ENCODE data around the gene PRPSAP2. TPM values are rescaled to one million over a fixed set of nuclear protein-coding genes. Genes with fewer than 3 reads are reported as not detected.
A peak's percentile ranks its signal among the peaks of the same experiment; 100 is the strongest.

The PRPSAP2 gene
- polyA plus RNA-seq, 1 donor = 49.5 TPM

GRCh38 chr17:18933102-18934058, 75.4 kb downstream of the PRPSAP2 start:
- no CpG with 5 or more reads among the region's 14 CpGs for WGBS (ENCODE audit: insufficient coverage, low lambda C conversion rate)

GRCh38 chr17:18937981-18938691, 80.2 kb downstream of the PRPSAP2 start:
- WGBS (ENCODE audit: insufficient coverage, low lambda C conversion rate) = 80% methylated on average over 1 of the region's 8 CpGs
- Histone ChIP-seq H3K4me1 (ENCODE audit: control insufficient read depth, insufficient read depth, low read length) (no peaks in the 10 kb centered on the region), H3K27ac (ENCODE audit: low read length) (no peak overlapping the region), H3K4me3 (ENCODE audit: low read length) (no peak overlapping the region), H3K36me3 (ENCODE audit: control insufficient read depth, insufficient read depth, low read length) (no peaks in the 10 kb centered on the region), H3K27me3 (ENCODE audit: control insufficient read depth, insufficient read depth, low read length) (no peaks in the 10 kb centered on the region), H3K9me3 (ENCODE audit: control insufficient read depth, low read depth, low read length) (no peaks in the 10 kb centered on the region)
- peak in 1 of 2 donors; percentile 37 for DNase-seq

More at GRCh38 chr17:18933102-18934058, 75.4 kb downstream of the PRPSAP2 start:
- Histone ChIP-seq H3K27me3 (ENCODE audit: control insufficient read depth, insufficient read depth, low read length) (no peaks in the 10 kb centered on the region), H3K4me1 (ENCODE audit: control insufficient read depth, insufficient read depth, low read length) (no peaks in the 10 kb centered on the region), H3K27ac (ENCODE audit: low read length) (no peak overlapping the region), H3K9me3 (ENCODE audit: control insufficient read depth, low read depth, low read length) (no peaks in the 10 kb centered on the region), H3K36me3 (ENCODE audit: control insufficient read depth, insufficient read depth, low read length) (peaks cover 32% of the 10 kb centered on the region), H3K4me3 (ENCODE audit: low read length) (no peak overlapping the region)
- no peak for DNase-seq

- Histone ChIP-seq H3K36me3 (ENCODE audit: control insufficient read depth, insufficient read depth, low read length) (no peaks in the 10 kb centered on the region), H3K4me3 (ENCODE audit: low read length) (no peak overlapping the region), H3K27ac (ENCODE audit: low read length) (no peak overlapping the region), H3K4me1 (ENCODE audit: control insufficient read depth, insufficient read depth, low read length) (no peaks in the 10 kb centered on the region), H3K27me3 (ENCODE audit: control insufficient read depth, insufficient read depth, low read length) (no peaks in the 10 kb centered on the region), H3K9me3 (ENCODE audit: control insufficient read depth, low read depth, low read length) (no peaks in the 10 kb centered on the region)
- DNase-seq = no peak
- no CpG with 5 or more reads among the region's 2 CpGs for WGBS (ENCODE audit: insufficient coverage, low lambda C conversion rate)
Observed at GRCh38 chr17:18938692-18939023, 80.7 kb downstream of the PRPSAP2 start.

- WGBS (ENCODE audit: insufficient coverage, low lambda C conversion rate) = 100% methylated on average over 1 of the region's 5 CpGs
- Histone ChIP-seq H3K36me3 (ENCODE audit: control insufficient read depth, insufficient read depth, low read length) (no peaks in the 10 kb centered on the region), H3K27me3 (ENCODE audit: control insufficient read depth, insufficient read depth, low read length) (no peaks in the 10 kb centered on the region), H3K27ac (ENCODE audit: low read length) (no peak overlapping the region), H3K4me1 (ENCODE audit: control insufficient read depth, insufficient read depth, low read length) (peaks cover under 1% of the 10 kb centered on the region), H3K4me3 (ENCODE audit: low read length) (no peak overlapping the region), H3K9me3 (ENCODE audit: control insufficient read depth, low read depth, low read length) (no peaks in the 10 kb centered on the region)
- no peak for DNase-seq
Observed at GRCh38 chr17:18944646-18945045, 86.7 kb downstream of the PRPSAP2 start.

- WGBS (ENCODE audit: insufficient coverage, low lambda C conversion rate) = no CpG with 5 or more reads among the region's 2 CpGs
- H3K9me3 ChIP-seq (ENCODE audit: control insufficient read depth, low read depth, low read length) = no peaks in the 10 kb centered on the region
- H3K27ac ChIP-seq (ENCODE audit: low read length) = no peak overlapping the region
- H3K4me3 ChIP-seq (ENCODE audit: low read length) = no peak overlapping the region
- DNase-seq = no peak
- no peaks in the 10 kb centered on the region for H3K27me3 ChIP-seq (ENCODE audit: control insufficient read depth, insufficient read depth, low read length)
- peaks cover 18% of the 10 kb centered on the region for H3K4me1 ChIP-seq (ENCODE audit: control insufficient read depth, insufficient read depth, low read length)
- no peaks in the 10 kb centered on the region for H3K36me3 ChIP-seq (ENCODE audit: control insufficient read depth, insufficient read depth, low read length)
Observed at GRCh38 chr17:18946536-18946935, 88.6 kb downstream of the PRPSAP2 start.

- H3K27ac ChIP-seq (ENCODE audit: low read length) = no peak overlapping the region
- no peaks in the 10 kb centered on the region for H3K9me3 ChIP-seq (ENCODE audit: control insufficient read depth, low read depth, low read length)
- WGBS (ENCODE audit: insufficient coverage, low lambda C conversion rate) = no CpG with 5 or more reads among the region's 6 CpGs
- DNase-seq = no peak
- no peaks in the 10 kb centered on the region for H3K36me3 ChIP-seq (ENCODE audit: control insufficient read depth, insufficient read depth, low read length)
- peaks cover 20% of the 10 kb centered on the region for H3K4me1 ChIP-seq (ENCODE audit: control insufficient read depth, insufficient read depth, low read length)
- no peak overlapping the region for H3K4me3 ChIP-seq (ENCODE audit: low read length)
- no peaks in the 10 kb centered on the region for H3K27me3 ChIP-seq (ENCODE audit: control insufficient read depth, insufficient read depth, low read length)
Observed at GRCh38 chr17:18947866-18948265, 89.9 kb downstream of the PRPSAP2 start.

- no peak for DNase-seq
- no peaks in the 10 kb centered on the region for H3K36me3 ChIP-seq (ENCODE audit: control insufficient read depth, insufficient read depth, low read length)
- H3K4me1 ChIP-seq (ENCODE audit: control insufficient read depth, insufficient read depth, low read length) = peaks cover 20% of the 10 kb centered on the region
- no peak overlapping the region for H3K27ac ChIP-seq (ENCODE audit: low read length)
- no CpG with 5 or more reads among the region's 8 CpGs for WGBS (ENCODE audit: insufficient coverage, low lambda C conversion rate)
- H3K27me3 ChIP-seq (ENCODE audit: control insufficient read depth, insufficient read depth, low read length) = no peaks in the 10 kb centered on the region
- no peaks in the 10 kb centered on the region for H3K9me3 ChIP-seq (ENCODE audit: control insufficient read depth, low read depth, low read length)
- H3K4me3 ChIP-seq (ENCODE audit: low read length) = no peak overlapping the region
Observed at GRCh38 chr17:18948476-18949006, 90.6 kb downstream of the PRPSAP2 start.

GRCh38 chr17:18949566-18949965, 91.6 kb downstream of the PRPSAP2 start:
- peak overlapping the region; percentile 12 for H3K27ac ChIP-seq (ENCODE audit: low read length)
- WGBS (ENCODE audit: insufficient coverage, low lambda C conversion rate) = no CpG with 5 or more reads among the region's 6 CpGs
- peak in 1 of 2 donors; percentile 64 for DNase-seq

GRCh38 chr17:18950346-18950745, 92.4 kb downstream of the PRPSAP2 start:
- Histone ChIP-seq H3K36me3 (ENCODE audit: control insufficient read depth, insufficient read depth, low read length) (no peaks in the 10 kb centered on the region), H3K9me3 (ENCODE audit: control insufficient read depth, low read depth, low read length) (no peaks in the 10 kb centered on the region), H3K4me1 (ENCODE audit: control insufficient read depth, insufficient read depth, low read length) (peaks cover 20% of the 10 kb centered on the region), H3K4me3 (ENCODE audit: low read length) (no peak overlapping the region), H3K27me3 (ENCODE audit: control insufficient read depth, insufficient read depth, low read length) (no peaks in the 10 kb centered on the region), H3K27ac (ENCODE audit: low read length) (peak overlapping the region; percentile 64)
- no peak for DNase-seq
- WGBS (ENCODE audit: insufficient coverage, low lambda C conversion rate) = no CpG with 5 or more reads among the region's 4 CpGs

More at GRCh38 chr17:18949566-18949965, 91.6 kb downstream of the PRPSAP2 start:
- no peaks in the 10 kb centered on the region for H3K36me3 ChIP-seq (ENCODE audit: control insufficient read depth, insufficient read depth, low read length)
- peaks cover 20% of the 10 kb centered on the region for H3K4me1 ChIP-seq (ENCODE audit: control insufficient read depth, insufficient read depth, low read length)
- no peaks in the 10 kb centered on the region for H3K27me3 ChIP-seq (ENCODE audit: control insufficient read depth, insufficient read depth, low read length)
- no peaks in the 10 kb centered on the region for H3K9me3 ChIP-seq (ENCODE audit: control insufficient read depth, low read depth, low read length)
- no peak overlapping the region for H3K4me3 ChIP-seq (ENCODE audit: low read length)

All from large intestine (tissue), 3 donors.